NCI-H187 treated with DMSO at 0.1 percent for 48 hours (cell line): ENCODE data around the gene P2RY8.
"Not testable (repeated sequence)": the region's sequence is repeated elsewhere in the genome, so short reads cannot be mapped to it uniquely, and the experiment has no call there.

Experiments
- DNase-seq: peaks from one replicate; lab custom pipeline; 2025; lab: John Stamatoyannopoulos, UW

P2RY8 gene

GRCh38 chrX:1537031-1537715, at the start of gene P2RY8:
Gene P2RY8 (minus strand): TSS chrX:1537185. CDS start chrX:1466558, 70,627 bp downstream.
- DNase-seq = no peak

GRCh38 chrX:1584237-1585011, 47.4 kb upstream of the P2RY8 start:
- no peak for DNase-seq

- no peak for DNase-seq
These were observed 45.9 kb upstream of the P2RY8 start for GRCh38 chrX:1582686-1583437.

DNA sequence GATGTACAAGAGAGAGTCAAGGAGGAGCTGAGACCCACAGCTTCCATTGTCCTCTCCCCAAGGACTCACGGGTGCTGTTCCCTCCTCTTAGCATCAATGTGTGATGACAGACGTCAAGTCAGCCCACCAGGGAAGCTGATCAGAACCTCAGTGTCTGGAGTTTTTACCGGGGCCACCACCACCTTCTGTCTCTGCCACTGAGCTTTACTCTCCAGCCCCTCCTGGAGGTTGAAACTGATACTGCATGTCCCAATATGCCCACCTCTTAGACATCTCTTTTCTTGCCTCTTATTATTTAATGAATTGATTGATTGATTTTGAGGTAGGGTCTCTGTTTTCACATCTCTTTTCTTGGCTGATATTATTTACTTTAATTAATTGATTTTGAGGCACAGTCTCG, 44.1 kb upstream of the P2RY8 start:
- DNase-seq = peak; percentile 13

GRCh38 chrX:1578511-1579173, 41.7 kb upstream of the P2RY8 start:
- DNase-seq = no peak

DNA sequence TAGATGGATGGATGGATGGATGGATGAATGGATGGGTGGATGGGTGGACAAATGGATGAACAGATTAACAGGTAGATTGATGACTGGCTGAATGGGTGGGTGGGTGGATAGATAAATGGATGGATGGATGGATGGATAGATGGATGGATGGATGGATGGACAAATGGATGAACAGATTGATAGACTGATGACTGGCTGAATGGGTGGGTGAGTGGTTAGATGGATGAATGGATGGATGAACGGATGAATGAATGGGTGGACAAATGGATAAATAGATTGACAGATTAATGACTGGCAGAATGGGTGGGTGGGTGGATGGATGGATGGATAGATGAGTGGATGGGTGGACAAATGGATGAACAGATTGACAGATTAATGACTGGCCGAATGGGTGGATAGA, 40.9 kb upstream of the P2RY8 start:
- no peak for DNase-seq

DNA sequence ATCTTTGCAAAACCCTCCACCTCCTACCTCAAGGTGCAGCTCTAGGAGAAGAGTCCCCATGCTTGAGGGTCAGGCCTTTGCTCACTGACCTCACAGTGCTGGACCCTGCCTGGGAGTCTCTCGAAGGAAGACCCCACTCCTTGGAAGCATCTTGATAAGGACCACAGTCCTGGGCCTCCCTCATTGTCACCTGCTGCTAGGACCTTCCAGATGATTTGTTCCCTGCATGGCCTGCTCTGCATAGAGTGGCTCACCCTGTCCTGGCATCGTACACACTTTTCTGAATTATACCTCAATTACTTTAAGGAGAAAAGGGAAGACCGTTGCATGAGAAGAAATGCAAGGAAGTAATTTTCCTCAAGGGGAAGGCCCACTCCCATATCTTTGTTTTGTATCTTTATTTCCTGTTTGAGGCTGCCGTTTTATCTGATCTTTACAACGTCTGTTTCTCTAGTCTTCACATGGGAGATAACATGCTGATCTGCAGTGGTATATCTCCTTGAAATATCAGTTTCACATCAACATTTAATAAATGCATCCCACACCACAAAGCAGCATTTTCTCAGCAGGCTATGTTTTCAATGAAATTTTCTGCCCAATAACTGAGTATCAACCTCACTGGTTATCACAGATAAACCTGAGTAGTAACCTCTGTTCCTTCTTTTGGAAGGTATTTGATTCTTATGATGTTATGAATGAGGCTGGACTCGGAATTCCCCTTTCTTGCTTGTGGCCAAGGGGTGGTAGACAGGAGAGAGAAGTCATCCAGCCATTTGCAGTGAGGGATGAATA, 39.4 kb upstream of the P2RY8 start:
- DNase-seq = no peak

GRCh38 chrX:1574181-1574580, 37.2 kb upstream of the P2RY8 start:
- DNase-seq = not testable (repeated sequence)

- no peak for DNase-seq
These were observed 28.0 kb upstream of the P2RY8 start for GRCh38 chrX:1564750-1565683.

- not testable (repeated sequence) for DNase-seq
These were observed 27.1 kb upstream of the P2RY8 start for GRCh38 chrX:1564077-1564476.

- no peak for DNase-seq
These were observed 24.2 kb upstream of the P2RY8 start for GRCh38 chrX:1561164-1561563.

DNA sequence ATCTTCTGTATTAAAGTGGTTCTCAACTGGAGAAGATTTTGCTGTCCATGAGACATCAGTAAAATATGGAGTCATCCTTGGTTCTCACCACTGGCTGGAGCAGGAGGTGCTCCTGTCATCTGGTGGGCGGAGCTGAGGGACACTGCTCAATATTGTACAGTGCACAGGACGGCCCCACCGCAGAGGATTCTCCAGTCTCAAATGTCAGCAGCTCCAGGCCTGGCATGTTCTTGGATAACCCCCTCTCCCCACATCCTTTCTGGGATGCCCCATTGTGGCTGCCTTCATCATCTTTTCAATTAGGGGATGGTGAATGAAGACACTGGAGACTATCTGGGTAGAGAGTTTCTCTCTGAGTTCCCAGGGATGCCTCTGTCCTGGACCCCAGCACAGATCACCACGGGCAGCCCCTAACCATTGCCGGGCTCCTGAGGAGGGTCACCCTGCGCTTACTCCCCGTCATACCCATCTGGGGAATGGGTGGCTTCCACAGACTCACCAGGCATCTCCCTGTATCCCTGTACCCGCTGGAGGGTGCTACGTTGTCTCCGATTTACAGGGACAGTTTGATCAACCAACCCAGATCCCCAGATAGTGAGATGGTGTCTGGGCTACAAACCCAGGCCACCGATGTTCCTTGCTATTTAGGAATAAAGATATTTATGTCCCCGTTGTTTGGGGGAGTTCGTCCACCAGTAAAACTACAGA, 21.9 kb upstream of the P2RY8 start:
- no peak for DNase-seq

DNA sequence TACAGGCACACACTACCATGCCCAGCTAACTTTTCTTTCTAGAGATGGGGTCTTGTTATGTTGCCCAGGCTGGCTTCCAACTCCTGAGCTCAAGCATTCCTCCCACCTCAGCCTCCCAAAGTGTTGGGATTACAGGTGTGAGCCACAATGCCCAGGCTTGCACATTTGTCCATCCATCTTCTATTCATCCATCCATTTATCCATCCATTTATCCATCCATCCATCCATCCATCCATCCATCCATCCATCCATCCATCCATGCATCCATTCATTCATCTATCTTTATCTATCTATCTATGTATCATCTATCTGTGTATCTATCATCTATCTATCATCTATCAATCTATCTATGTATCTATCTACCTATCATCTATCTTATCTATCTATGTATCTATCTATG, 20.5 kb upstream of the P2RY8 start:
- DNase-seq = not testable (repeated sequence)

GRCh38 chrX:1555370-1555769, 18.4 kb upstream of the P2RY8 start:
- no peak for DNase-seq

DNA sequence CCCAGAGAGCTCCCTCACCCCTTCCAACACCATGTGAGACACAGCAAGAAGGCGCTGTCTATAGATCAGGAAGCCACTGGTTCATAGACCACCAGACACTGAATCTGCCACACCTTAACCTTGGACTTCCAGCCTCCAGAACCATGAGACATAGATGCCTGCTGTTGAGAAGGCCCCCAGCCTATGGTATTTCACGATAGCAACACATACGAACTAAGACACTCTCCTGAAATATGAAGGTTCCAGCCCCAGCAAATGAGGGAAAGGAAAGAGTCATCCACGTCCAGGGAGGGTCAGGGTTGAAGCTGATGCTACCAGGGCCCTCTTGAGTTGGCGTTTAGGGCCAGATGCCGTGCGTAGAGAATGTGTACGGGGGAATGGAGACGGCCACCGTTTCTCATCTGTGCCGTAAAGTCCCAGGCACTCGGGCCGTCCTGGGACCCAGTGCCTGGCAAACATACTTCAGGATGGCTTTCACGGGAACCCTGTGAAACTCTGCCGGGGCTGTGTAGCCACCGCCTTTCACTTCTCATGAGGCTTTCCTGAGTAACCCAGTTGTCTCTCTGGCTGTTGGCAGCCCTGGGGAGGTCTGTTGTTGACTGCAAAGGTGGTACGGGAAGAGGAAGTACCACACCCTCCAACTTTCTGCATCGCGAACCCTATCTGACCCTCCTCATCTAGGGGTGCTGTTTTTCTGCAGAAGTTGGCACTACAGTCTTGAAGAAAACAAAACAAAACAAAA, 17.7 kb upstream of the P2RY8 start:
- DNase-seq = no peak

DNA sequence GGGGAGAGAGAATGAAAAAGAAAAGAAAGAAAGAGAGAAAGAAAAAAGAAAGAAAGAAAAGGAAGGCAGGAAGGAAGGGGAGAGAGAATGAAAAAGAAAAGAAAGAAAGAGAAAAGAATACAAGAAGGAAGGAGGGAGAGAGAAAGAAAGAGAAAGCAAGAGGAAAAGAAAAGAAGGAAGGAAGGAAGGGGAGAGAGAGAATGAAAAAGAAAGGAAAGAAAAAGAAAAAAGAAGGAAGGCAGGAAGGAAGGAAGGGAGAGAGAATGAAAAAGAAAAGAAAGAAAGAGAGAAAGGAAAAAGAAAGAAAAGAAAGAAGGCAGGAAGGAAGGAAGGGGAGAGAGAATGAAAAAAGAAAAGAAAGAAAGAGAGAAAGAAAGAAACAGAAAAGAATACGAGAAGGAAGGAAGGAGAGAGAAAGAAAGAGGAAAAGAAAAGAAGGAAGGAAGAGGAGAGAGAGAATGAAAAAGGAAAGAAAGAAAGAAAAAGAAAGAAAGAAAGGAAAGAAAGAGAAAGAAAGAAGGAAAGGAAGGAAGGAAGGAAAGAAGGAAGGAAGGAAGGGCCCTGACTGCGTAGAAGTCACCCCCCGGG, 15.1 kb upstream of the P2RY8 start:
- DNase-seq = no peak

GRCh38 chrX:1546691-1547251, 9.8 kb upstream of the P2RY8 start:
- DNase-seq = no peak

DNA sequence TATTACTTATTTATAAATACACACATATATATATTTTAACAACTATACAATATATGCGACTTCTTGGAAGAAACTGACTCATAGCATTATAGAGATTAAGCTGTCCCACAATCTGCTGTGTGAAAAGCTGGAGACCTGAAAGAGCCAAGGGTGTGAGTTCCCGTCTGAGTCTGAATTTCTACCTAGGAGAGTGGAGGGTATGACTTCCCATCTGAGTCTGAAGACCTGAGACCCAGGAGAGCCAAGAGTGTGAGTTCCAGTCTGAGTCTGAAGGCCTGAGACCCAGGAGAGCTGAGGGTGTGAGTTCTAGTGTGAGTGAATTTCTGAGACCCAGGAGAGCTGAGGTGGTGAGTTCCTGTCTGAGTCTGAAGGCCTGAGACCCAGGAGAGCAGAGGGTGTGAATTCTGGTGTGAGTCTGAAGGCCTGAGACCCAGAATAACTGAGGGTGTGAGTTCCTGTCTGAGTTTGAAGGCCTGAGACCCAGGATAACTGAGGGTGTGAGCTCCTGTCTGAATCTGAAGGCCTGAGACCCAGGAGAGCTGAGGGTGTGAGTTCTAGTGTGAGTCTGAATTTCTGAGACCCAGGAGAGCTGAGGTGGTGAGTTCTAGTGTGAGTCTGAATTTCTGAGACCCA, 8.9 kb upstream of the P2RY8 start:
- DNase-seq = no peak
